Endothelial cell of umbilical vein (primary cell): Measurements from ENCODE around the gene DNAAF3. TPM values are rescaled to one million over a fixed set of nuclear protein-coding genes. Genes with fewer than 3 reads are reported as not detected.

ENCODE experiments used
- BruUV-seq: library from RNA; stranded (reverse); fragments of 400-500 nt; replicated peaks from 2 replicates; lab custom pipeline; 2021; lab: Mats Ljungman, UMichigan
- CTCF ChIA-PET: fragments of 300-600, 350-600 bp; sonication (Branson Sonifier 250); formaldehyde crosslinking; loops from one replicate; lab custom pipeline; 2021; ENCODE audit warnings: antibody characterized with exemption, inconsistent platforms; lab: Charles Lee
- POLR2A ChIA-PET: fragments of 300-600, 350-600 bp; sonication (Branson Sonifier 250); formaldehyde crosslinking; loops from one replicate; lab custom pipeline; 2021; ENCODE audit warnings: antibody characterized with exemption, inconsistent platforms; lab: Charles Lee
- DNase-seq: peaks from one replicate; pipeline ENCODE4 v3.0.0-alpha.2; 2011; ENCODE audit warnings: low read depth, low spot score
- FAIRE-seq: peaks from 2 replicates; lab custom pipeline; 2011; peaks lifted over from hg19 to GRCh38; lab: Jason Lieb, UNC
- H2AFZ ChIP-seq: 2 replicates; pipeline ENCODE4 v1.6.0; 2012; ENCODE audit warnings: low read depth, low read length, control low read depth, inconsistent platforms
- H3K27ac ChIP-seq: 2 replicates; pipeline ENCODE4 v1.5.1; 2011; ENCODE audit warnings: low read depth, mild to moderate bottlenecking, control low read depth, low read length, moderate library complexity; ENCODE audit not compliant: insufficient read depth
- H3K27me3 ChIP-seq, 2 experiments: 2 replicates each; pipeline versions ENCODE4 v1.6.0 to v1.6.1; 2011; ENCODE audit warnings: low read length in 2 of 2, mixed read lengths in 1 of 2; ENCODE audit not compliant: control insufficient read depth in 2 of 2, insufficient read depth in 2 of 2
- H3K36me3 ChIP-seq, 2 experiments: 2 replicates in 1 of 2; 3 replicates in 1 of 2; pipeline ENCODE4 v1.5.1; 2011; ENCODE audit warnings: low read length in 2 of 2, mild to moderate bottlenecking in 1 of 2, moderate library complexity in 1 of 2; ENCODE audit not compliant: control insufficient read depth in 2 of 2, insufficient read depth in 2 of 2; ENCODE audit errors: extremely low read depth in 1 of 2
- H3K4me1 ChIP-seq: 3 replicates; pipeline ENCODE4 v1.5.1; 2011; ENCODE audit warnings: mild to moderate bottlenecking, low read length; ENCODE audit not compliant: control insufficient read depth, insufficient read depth; ENCODE audit errors: extremely low read depth
- H3K4me2 ChIP-seq: 2 replicates; pipeline ENCODE4 v1.6.1; 2011; ENCODE audit warnings: low read length, control low read depth, mixed read lengths; ENCODE audit not compliant: insufficient read depth
- H3K4me3 ChIP-seq, 3 experiments: fragments of 200-600 bp in 1 of 3; sonication (generic), shearing (Covaris generic) in 1 of 3; replicated peaks in 1 of 3; 2 replicates each; pipeline ENCODE4 v1.5.1; 2011 to 2016; ENCODE audit warnings: control low read depth in 3 of 3, low read length in 3 of 3, mild to moderate bottlenecking in 2 of 3, inconsistent platforms in 1 of 3, low read depth in 1 of 3, moderate library complexity in 1 of 3; ENCODE audit not compliant: insufficient read depth in 1 of 3
- H3K79me2 ChIP-seq: 2 replicates; pipeline ENCODE4 v1.6.0; 2012; ENCODE audit warnings: low read length, inconsistent platforms; ENCODE audit not compliant: control insufficient read depth, insufficient read depth
- H3K9ac ChIP-seq: replicated peaks from 2 replicates; pipeline ENCODE3; 2011; ENCODE audit warnings: low read length, control low read depth; ENCODE audit not compliant: insufficient read depth; ENCODE audit errors: extremely low read depth
- H3K9me1 ChIP-seq: replicated peaks from 3 replicates; pipeline ENCODE4 v1.6.0; 2011; ENCODE audit warnings: mild to moderate bottlenecking, low read length; ENCODE audit not compliant: control insufficient read depth, insufficient read depth; ENCODE audit errors: extremely low read depth
- H3K9me3 ChIP-seq: replicated peaks from 2 replicates; pipeline ENCODE4 v1.5.1; 2012; ENCODE audit warnings: low read length, inconsistent platforms; ENCODE audit not compliant: control insufficient read depth, insufficient read depth
- H4K20me1 ChIP-seq: replicated peaks from 2 replicates; pipeline ENCODE3; 2011; ENCODE audit warnings: mild to moderate bottlenecking, low read length; ENCODE audit not compliant: control insufficient read depth, insufficient read depth; ENCODE audit errors: extremely low read depth
- EZH2 ChIP-seq: IDR thresholded peaks from 2 replicates; pipeline ENCODE4 v1.6.1; 2012; ENCODE audit warnings: borderline replicate concordance, low read depth, mild to moderate bottlenecking, moderate library complexity, low read length, inconsistent platforms; ENCODE audit not compliant: severe bottlenecking
- FOS ChIP-seq: IDR thresholded peaks from 2 replicates; pipeline ENCODE4 v1.6.1; 2011; ENCODE audit warnings: mild to moderate bottlenecking, low read length, moderate library complexity, borderline replicate concordance; ENCODE audit not compliant: insufficient read depth
- GATA2 ChIP-seq: IDR thresholded peaks from 2 replicates; pipeline ENCODE4 v1.7.0; 2011; ENCODE audit warnings: low read depth, mild to moderate bottlenecking, moderate library complexity, mixed read lengths, low read length; ENCODE audit not compliant: insufficient read length, insufficient read depth
- JUN ChIP-seq: IDR thresholded peaks from 2 replicates; pipeline ENCODE4 v1.6.1; 2011; ENCODE audit warnings: borderline replicate concordance, low read depth; ENCODE audit not compliant: insufficient read length, insufficient read depth
- MYC ChIP-seq: IDR thresholded peaks from one replicate; pipeline ENCODE4 v1.6.1; 2011; ENCODE audit warnings: mild to moderate bottlenecking, low read depth, low read length
- POLR2A ChIP-seq: IDR thresholded peaks from 2 replicates; pipeline ENCODE4 v1.6.1; 2012; ENCODE audit warnings: low read depth, mild to moderate bottlenecking, control low read depth, low read length
- POLR2AphosphoS5 ChIP-seq: IDR thresholded peaks from 2 replicates; pipeline ENCODE4 v1.6.1; 2012; ENCODE audit warnings: low read depth, mild to moderate bottlenecking, control low read depth, low read length, moderate library complexity; ENCODE audit not compliant: insufficient read depth
- dilution Hi-C: fragments of 300-500 bp; cut with MboI; formaldehyde crosslinking; loops from one replicate; pipeline ENCODE4 v1.15.0; 2019; ENCODE audit warnings: low sequenced_read_pairs; ENCODE audit not compliant: extremely low pct_ligation_motif_present
- intact Hi-C: fragments of 100-400 bp; cut with micrococcal nuclease; formaldehyde crosslinking; loops from one replicate; pipeline ENCODE4 v1.10.0; 2022
- polyA plus RNA-seq, 4 experiments: library from polyadenylated mRNA; depleted of rRNA in 3 of 4; stranded (reverse) in 3 of 4; unstranded in 1 of 4; fragments of >200 nt; gene quantifications; 2 replicates each; pipeline versions ENCODE4 v1.2.1 to v1.2.3, GENCODE V29; 2011 to 2012; ENCODE audit warnings: missing spikeins in 1 of 4
- total RNA-seq: library from RNA; stranded (reverse); gene quantifications from 2 replicates; pipeline ENCODE4 v1.2.3, GENCODE V29; 2021
- TF ChIP-seq, protein P1 (sequence below): IDR thresholded peaks from 2 replicates; pipeline ENCODE4 v1.6.1; 2011; ENCODE audit not compliant: insufficient read depth, insufficient read length
- TF ChIP-seq, protein P2 (sequence below), 2 donors: IDR thresholded peaks; 1 replicate in 1 of 2; 2 replicates in 1 of 2; pipeline ENCODE4 v1.5.1; 2011; ENCODE audit warnings: low read length in 2 of 2, mild to moderate bottlenecking in 2 of 2, moderate library complexity in 2 of 2, control low read depth in 1 of 2, inconsistent platforms in 1 of 2, low read depth in 1 of 2; ENCODE audit not compliant: insufficient read depth in 1 of 2; ENCODE audit errors: extremely low read depth in 1 of 2

Gene DNAAF3
- total and polyA plus RNA-seq, 2 donors (not counting 3 experiments of a cell fraction or from before 2014, with no cell fraction given), result 0.62 to 0.75 TPM

DNA sequence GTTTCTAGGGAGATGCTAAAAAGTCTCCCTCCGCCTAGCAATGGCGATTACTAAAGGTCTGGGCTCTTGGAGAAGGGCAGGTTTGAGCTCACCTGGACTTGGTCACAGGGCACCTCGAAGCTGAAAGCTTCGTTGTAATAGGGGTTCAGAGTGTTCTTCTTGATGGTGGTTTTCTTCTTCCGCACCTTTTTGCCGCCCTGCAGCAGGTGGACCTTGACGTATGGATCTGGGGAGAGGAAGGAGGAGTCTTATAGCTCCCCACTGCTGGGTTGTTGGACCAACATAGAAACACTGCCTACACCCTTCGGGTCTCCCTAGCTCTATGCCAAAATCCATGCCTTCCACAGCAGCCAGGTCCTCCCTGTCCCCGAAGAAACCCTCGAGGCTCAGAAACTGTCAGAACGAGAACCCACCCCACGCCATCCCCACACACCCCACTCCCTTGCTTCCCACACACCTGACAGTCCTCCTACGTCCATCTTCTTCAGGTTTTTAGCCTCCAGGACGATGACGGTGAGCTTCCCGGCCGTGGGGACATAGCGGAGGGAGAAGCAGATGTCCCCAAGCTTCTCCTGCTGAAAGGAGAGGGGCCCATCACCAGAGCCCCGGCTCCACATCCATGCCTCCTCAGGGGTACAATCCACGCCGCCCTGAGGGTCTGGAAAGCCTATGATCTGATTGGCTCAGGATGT is 8.2 kb upstream of the DNAAF3 start:
- Histone ChIP-seq H3K9ac (no peak overlapping the region), H3K9me1 (no peaks in the 10 kb centered on the region), H3K27me3 (peaks cover 26 to 35% of the 10 kb centered on the region in 2 experiments), H3K27ac (no peak overlapping the region), H3K9me3 (no peaks in the 10 kb centered on the region), H3K4me2 (no peak overlapping the region), H3K4me3 (no peak overlapping the region), H2AFZ (no peak overlapping the region), H3K79me2 (no peaks in the 10 kb centered on the region), H3K36me3 (no peaks in the 10 kb centered on the region), H3K4me1 (no peaks in the 10 kb centered on the region), H4K20me1 (no peaks in the 10 kb centered on the region)
- FAIRE-seq (no peak), DNase-seq (no peak)
- ChIA-PET POLR2A (no interaction called here), CTCF (interaction anchor here (1.7 kb wide), 1 partner anchor 14 kb away, joined by 6 read pairs; no protein-coding TSS in a partner anchor)
- no peak for TF ChIP-seq MYC
- TF ChIP-seq FOS, result no peak
- no peak for TF ChIP-seq GATA2
- TF ChIP-seq, protein P1, sequence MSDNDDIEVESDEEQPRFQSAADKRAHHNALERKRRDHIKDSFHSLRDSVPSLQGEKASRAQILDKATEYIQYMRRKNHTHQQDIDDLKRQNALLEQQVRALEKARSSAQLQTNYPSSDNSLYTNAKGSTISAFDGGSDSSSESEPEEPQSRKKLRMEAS, result no peak
- TF ChIP-seq POLR2A, result no peak
- TF ChIP-seq JUN, result no peak
- no peak for TF ChIP-seq EZH2
- TF ChIP-seq, protein P2, sequence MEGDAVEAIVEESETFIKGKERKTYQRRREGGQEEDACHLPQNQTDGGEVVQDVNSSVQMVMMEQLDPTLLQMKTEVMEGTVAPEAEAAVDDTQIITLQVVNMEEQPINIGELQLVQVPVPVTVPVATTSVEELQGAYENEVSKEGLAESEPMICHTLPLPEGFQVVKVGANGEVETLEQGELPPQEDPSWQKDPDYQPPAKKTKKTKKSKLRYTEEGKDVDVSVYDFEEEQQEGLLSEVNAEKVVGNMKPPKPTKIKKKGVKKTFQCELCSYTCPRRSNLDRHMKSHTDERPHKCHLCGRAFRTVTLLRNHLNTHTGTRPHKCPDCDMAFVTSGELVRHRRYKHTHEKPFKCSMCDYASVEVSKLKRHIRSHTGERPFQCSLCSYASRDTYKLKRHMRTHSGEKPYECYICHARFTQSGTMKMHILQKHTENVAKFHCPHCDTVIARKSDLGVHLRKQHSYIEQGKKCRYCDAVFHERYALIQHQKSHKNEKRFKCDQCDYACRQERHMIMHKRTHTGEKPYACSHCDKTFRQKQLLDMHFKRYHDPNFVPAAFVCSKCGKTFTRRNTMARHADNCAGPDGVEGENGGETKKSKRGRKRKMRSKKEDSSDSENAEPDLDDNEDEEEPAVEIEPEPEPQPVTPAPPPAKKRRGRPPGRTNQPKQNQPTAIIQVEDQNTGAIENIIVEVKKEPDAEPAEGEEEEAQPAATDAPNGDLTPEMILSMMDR (IDR thresholded peaks at IDR 0.05; ENCODE audit: extremely low read depth in 1 of 2, insufficient read depth in 1 of 2, low read depth in 1 of 2, low read length in 2 of 2), result no peak
- TF ChIP-seq POLR2AphosphoS5, result no peak
- dilution Hi-C loops, result no loop called here
- BruUV-seq, result no TSS peak
- intact Hi-C loops, result no loop called here
